GM23338 (cell line): ENCODE data around the gene EPAS1. TPM values are rescaled to one million over a fixed set of nuclear protein-coding genes. Genes with fewer than 3 reads are reported as not detected.

Experiments used
- ATAC-seq: fragments of 200-7000 bp; cut with Tn5 transposase; 3 replicates; pipeline ENCODE4 v1.9.1; 2020
- DNase-seq: peaks from one replicate; pipeline ENCODE4 v3.0.0-alpha.2; 2015; ENCODE audit warnings: low spot score
- H2AFZ ChIP-seq: fragments of 200-600 bp; sonication (generic); 2 replicates; pipeline ENCODE4 v1.8.0; 2016; ENCODE audit warnings: antibody characterized with exemption, mild to moderate bottlenecking, moderate library complexity
- H3F3A ChIP-seq: fragments of 200-600 bp; sonication (generic); replicated peaks from 2 replicates; pipeline ENCODE4 v1.8.0; 2017; ENCODE audit warnings: antibody characterized with exemption, mixed run types, low read depth
- H3K27ac ChIP-seq: fragments of 200-600 bp; sonication (generic); 2 replicates; pipeline ENCODE4 v1.6.1; 2016; ENCODE audit warnings: low read depth
- H3K27me3 ChIP-seq: fragments of 200-600 bp; sonication (generic); 2 replicates; pipeline ENCODE4 v1.8.0; 2016; ENCODE audit warnings: mild to moderate bottlenecking, mixed run types, moderate library complexity; ENCODE audit not compliant: insufficient read depth
- H3K36me3 ChIP-seq: fragments of 200-600 bp; sonication (generic); 2 replicates; pipeline ENCODE4 v1.8.0; 2016; ENCODE audit warnings: mild to moderate bottlenecking; ENCODE audit not compliant: insufficient read depth
- H3K4me1 ChIP-seq: fragments of 200-600 bp; sonication (generic); 2 replicates; pipeline ENCODE4 v1.8.0; 2016; ENCODE audit warnings: mild to moderate bottlenecking, moderate library complexity; ENCODE audit not compliant: insufficient read depth
- H3K4me2 ChIP-seq: fragments of 200-600 bp; sonication (generic); 2 replicates; pipeline ENCODE4 v1.7.1; 2017; ENCODE audit warnings: mixed run types
- H3K4me3 ChIP-seq: fragments of 200-600 bp; sonication (generic); 2 replicates; pipeline ENCODE4 v1.6.1; 2016; ENCODE audit warnings: mixed run types
- H3K79me2 ChIP-seq: fragments of 200-600 bp; sonication (generic); replicated peaks from 2 replicates; pipeline ENCODE4 v1.8.0; 2017; ENCODE audit warnings: mild to moderate bottlenecking; ENCODE audit not compliant: insufficient read depth
- H3K9me2 ChIP-seq: fragments of 200-600 bp; sonication (generic); 2 replicates; pipeline ENCODE4 v1.8.0; 2017; ENCODE audit not compliant: insufficient read depth
- H4K20me1 ChIP-seq: fragments of 200-600 bp; sonication (generic); replicated peaks from 2 replicates; pipeline ENCODE4 v1.8.0; 2017; ENCODE audit warnings: mild to moderate bottlenecking; ENCODE audit not compliant: insufficient read depth
- H3K27ac Mint-ChIP-seq: 2 replicates; pipeline ENCODE4 v1.8.0; 2020; ENCODE audit warnings: inconsistent platforms, mild to moderate bottlenecking, moderate library complexity, mixed read lengths
- H3K27me3 Mint-ChIP-seq: 3 replicates; pipeline ENCODE4 v1.8.0; 2022; ENCODE audit warnings: low read depth, mild to moderate bottlenecking, moderate library complexity, mixed read lengths, inconsistent platforms; ENCODE audit not compliant: insufficient read depth, poor library complexity
- H3K36me3 Mint-ChIP-seq: 3 replicates; pipeline ENCODE4 v1.8.0; 2021; ENCODE audit warnings: low read depth, mild to moderate bottlenecking, inconsistent platforms, moderate library complexity, mixed read lengths
- H3K4me1 Mint-ChIP-seq: 3 replicates; pipeline ENCODE4 v1.8.0; 2020; ENCODE audit warnings: mild to moderate bottlenecking, inconsistent platforms, mixed read lengths
- H3K4me3 Mint-ChIP-seq: 3 replicates; pipeline ENCODE4 v1.8.0; 2021; ENCODE audit warnings: moderate library complexity, mild to moderate bottlenecking, inconsistent platforms, mixed read lengths
- H3K9me3 Mint-ChIP-seq: 3 replicates; pipeline ENCODE4 v1.8.0; 2020; ENCODE audit warnings: moderate library complexity, mild to moderate bottlenecking, inconsistent platforms, mixed read lengths
- CREB1 ChIP-seq: fragments of 250-450 bp; sonication (Bioruptor Pico); IDR thresholded peaks from 2 replicates; pipeline ENCODE4 v1.5.0; 2020; ENCODE audit warnings: low read depth, mild to moderate bottlenecking, moderate library complexity
- EZH2phosphoT487 ChIP-seq: fragments of 200-600 bp; sonication (generic); IDR thresholded peaks from one replicate; pipeline ENCODE4 v1.8.1; 2018; ENCODE audit warnings: antibody characterized with exemption; ENCODE audit not compliant: unreplicated experiment
- JUNB ChIP-seq: IDR thresholded peaks from one replicate; pipeline ENCODE4 v1.6.1; 2016; ENCODE audit warnings: antibody characterized with exemption; ENCODE audit not compliant: unreplicated experiment
- POLR2AphosphoS5 ChIP-seq: IDR thresholded peaks from 2 replicates; pipeline ENCODE4 v1.6.1; 2016; ENCODE audit warnings: antibody characterized with exemption, low read depth
- STAT1 ChIP-seq: IDR thresholded peaks from one replicate; pipeline ENCODE4 v1.6.1; 2016; ENCODE audit warnings: antibody characterized with exemption; ENCODE audit not compliant: unreplicated experiment
- ZNF331 ChIP-seq: fragments of 250-450 bp; sonication (Bioruptor Pico); IDR thresholded peaks from 2 replicates; pipeline ENCODE4 v1.5.0; 2020; ENCODE audit warnings: low read depth, mild to moderate bottlenecking, moderate library complexity
- polyA plus RNA-seq: library from polyadenylated mRNA; unstranded; fragments of >200 nt; fragmentation: Nextera tagmentation; extraction: Ambion mirVana; gene quantifications from 2 replicates; pipeline ENCODE4 v1.2.1, GENCODE V29; 2016
- total RNA-seq: library from RNA; depleted of rRNA; stranded (reverse); fragments of >200 nt; shearing (Covaris generic); gene quantifications from 2 replicates; pipeline ENCODE4 v1.2.3, GENCODE V29; 2014
- TF ChIP-seq, protein P1 (sequence below): IDR thresholded peaks from one replicate; pipeline ENCODE4 v1.6.1; 2018; ENCODE audit warnings: antibody characterized with exemption; ENCODE audit not compliant: unreplicated experiment
- TF ChIP-seq, protein P2 (sequence below), 2 experiments: fragments of 200-600 bp in 1 of 2; sonication (generic) in 1 of 2; conservative IDR thresholded peaks; 2 replicates each; pipeline versions ENCODE4 v1.5.1 to v1.6.1; 2016 to 2017; ENCODE audit warnings: antibody characterized with exemption in 2 of 2, low read depth in 2 of 2, mild to moderate bottlenecking in 2 of 2, moderate library complexity in 1 of 2
- TF ChIP-seq, protein P3 (sequence below): IDR thresholded peaks from 2 replicates; pipeline ENCODE4 v1.6.1; 2016; ENCODE audit warnings: antibody characterized with exemption

EPAS1 gene
- total and polyA plus RNA-seq, 2 experiments from 2014 or later: 0.68 to 5.4 TPM

DNA sequence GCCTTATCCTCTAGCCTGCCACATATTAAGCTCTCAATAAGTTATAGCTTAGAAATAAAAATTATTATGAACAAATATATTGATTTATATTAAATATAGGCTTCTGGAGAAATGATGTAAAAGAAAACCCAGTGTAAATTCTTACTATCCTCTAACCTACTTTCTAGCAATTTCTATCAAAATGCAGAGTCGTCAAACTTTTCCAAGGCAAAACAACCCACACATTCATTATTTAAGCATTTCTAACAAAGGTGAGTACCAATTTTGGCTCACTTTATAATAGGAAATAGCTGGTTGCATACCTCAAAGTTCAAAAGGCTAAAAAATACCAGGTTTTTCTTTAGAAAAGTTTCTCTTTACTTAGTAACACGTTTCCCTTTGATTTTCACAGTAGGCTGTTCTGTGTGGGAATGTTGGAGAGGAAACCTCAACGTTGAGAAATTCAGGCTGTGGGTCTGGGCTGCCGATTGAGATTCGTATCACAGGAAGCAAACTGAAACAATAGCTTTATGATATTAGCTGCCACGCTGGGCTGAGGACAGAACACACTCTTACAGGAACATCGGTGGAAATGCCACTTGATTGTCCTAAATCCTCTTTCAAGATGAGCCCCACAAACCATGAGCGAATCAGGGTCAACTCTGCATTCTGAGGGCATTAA, 53.0 kb downstream of the EPAS1 start (continued):
- TF ChIP-seq, protein P1, sequence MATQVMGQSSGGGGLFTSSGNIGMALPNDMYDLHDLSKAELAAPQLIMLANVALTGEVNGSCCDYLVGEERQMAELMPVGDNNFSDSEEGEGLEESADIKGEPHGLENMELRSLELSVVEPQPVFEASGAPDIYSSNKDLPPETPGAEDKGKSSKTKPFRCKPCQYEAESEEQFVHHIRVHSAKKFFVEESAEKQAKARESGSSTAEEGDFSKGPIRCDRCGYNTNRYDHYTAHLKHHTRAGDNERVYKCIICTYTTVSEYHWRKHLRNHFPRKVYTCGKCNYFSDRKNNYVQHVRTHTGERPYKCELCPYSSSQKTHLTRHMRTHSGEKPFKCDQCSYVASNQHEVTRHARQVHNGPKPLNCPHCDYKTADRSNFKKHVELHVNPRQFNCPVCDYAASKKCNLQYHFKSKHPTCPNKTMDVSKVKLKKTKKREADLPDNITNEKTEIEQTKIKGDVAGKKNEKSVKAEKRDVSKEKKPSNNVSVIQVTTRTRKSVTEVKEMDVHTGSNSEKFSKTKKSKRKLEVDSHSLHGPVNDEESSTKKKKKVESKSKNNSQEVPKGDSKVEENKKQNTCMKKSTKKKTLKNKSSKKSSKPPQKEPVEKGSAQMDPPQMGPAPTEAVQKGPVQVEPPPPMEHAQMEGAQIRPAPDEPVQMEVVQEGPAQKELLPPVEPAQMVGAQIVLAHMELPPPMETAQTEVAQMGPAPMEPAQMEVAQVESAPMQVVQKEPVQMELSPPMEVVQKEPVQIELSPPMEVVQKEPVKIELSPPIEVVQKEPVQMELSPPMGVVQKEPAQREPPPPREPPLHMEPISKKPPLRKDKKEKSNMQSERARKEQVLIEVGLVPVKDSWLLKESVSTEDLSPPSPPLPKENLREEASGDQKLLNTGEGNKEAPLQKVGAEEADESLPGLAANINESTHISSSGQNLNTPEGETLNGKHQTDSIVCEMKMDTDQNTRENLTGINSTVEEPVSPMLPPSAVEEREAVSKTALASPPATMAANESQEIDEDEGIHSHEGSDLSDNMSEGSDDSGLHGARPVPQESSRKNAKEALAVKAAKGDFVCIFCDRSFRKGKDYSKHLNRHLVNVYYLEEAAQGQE: no peak
- TF ChIP-seq STAT1 (no peak), ZNF331 (no peak), JUNB (no peak), EZH2phosphoT487 (no peak), CREB1 (CRISPR knock-in tag) (no peak), POLR2AphosphoS5 (no peak)
- TF ChIP-seq, protein P2, sequence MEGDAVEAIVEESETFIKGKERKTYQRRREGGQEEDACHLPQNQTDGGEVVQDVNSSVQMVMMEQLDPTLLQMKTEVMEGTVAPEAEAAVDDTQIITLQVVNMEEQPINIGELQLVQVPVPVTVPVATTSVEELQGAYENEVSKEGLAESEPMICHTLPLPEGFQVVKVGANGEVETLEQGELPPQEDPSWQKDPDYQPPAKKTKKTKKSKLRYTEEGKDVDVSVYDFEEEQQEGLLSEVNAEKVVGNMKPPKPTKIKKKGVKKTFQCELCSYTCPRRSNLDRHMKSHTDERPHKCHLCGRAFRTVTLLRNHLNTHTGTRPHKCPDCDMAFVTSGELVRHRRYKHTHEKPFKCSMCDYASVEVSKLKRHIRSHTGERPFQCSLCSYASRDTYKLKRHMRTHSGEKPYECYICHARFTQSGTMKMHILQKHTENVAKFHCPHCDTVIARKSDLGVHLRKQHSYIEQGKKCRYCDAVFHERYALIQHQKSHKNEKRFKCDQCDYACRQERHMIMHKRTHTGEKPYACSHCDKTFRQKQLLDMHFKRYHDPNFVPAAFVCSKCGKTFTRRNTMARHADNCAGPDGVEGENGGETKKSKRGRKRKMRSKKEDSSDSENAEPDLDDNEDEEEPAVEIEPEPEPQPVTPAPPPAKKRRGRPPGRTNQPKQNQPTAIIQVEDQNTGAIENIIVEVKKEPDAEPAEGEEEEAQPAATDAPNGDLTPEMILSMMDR (conservative IDR thresholded peaks at IDR 0.05; ENCODE audit: low read depth in 2 of 2): no peak
- TF ChIP-seq, protein P3, sequence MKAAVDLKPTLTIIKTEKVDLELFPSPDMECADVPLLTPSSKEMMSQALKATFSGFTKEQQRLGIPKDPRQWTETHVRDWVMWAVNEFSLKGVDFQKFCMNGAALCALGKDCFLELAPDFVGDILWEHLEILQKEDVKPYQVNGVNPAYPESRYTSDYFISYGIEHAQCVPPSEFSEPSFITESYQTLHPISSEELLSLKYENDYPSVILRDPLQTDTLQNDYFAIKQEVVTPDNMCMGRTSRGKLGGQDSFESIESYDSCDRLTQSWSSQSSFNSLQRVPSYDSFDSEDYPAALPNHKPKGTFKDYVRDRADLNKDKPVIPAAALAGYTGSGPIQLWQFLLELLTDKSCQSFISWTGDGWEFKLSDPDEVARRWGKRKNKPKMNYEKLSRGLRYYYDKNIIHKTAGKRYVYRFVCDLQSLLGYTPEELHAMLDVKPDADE: no peak

DNA sequence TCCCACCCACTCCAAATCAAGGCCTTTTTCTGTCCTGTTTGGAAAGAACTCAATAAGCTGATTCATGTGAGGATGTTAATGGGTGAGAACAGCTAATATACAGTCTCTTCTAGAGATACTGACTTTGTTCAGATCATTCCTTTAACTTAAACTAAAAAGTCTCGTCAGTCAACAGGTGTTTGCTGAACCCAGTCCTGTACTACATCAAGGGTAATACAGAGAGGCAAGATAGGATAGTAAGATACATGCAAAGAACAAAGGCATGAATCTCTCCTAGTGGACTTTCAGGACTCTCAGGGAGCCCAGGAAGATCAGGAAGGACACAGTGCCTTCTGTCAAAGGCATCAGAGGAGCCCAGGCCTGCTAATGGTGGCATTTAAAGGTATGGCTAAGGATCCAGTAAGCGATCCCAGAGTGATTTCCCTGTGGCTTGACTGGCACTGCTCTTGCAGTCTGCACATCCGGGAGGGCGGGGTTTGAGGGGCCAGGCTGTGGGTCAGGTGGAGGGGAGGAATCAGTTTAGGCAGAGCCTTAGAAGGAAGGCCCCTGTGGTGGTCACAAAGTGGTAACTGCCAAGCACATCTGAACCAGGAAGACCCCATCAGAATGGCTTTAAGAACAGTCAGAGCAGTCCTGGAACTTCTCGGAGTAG, 54.0 kb downstream of the EPAS1 start:
- H3K9me3 Mint-ChIP-seq: no peaks in the 10 kb centered on the region
- no peaks in the 10 kb centered on the region for H3K36me3 ChIP-seq
- TF ChIP-seq EZH2phosphoT487 (no peak), CREB1 (CRISPR knock-in tag) (no peak)
- TF ChIP-seq, protein P2 (conservative IDR thresholded peaks at IDR 0.05; ENCODE audit: low read depth in 2 of 2): no peak
- no peak overlapping the region for H3K27ac ChIP-seq
- H3K4me3 Mint-ChIP-seq: no peak overlapping the region; the same call in 2 of the 3 replicates
- no peaks in the 10 kb centered on the region for H3F3A ChIP-seq
- ATAC-seq: peak; percentile 47
- H3K27me3 Mint-ChIP-seq: peaks cover 1% of the 10 kb centered on the region
- H3K27me3 ChIP-seq: no peaks in the 10 kb centered on the region
- peaks cover 22% of the 10 kb centered on the region for H3K4me1 Mint-ChIP-seq
- H4K20me1 ChIP-seq: no peaks in the 10 kb centered on the region
- H2AFZ ChIP-seq: no peak overlapping the region; the same call in 1 of the 2 replicates
- no peaks in the 10 kb centered on the region for H3K36me3 Mint-ChIP-seq
- no peaks in the 10 kb centered on the region for H3K4me1 ChIP-seq
- H3K27ac Mint-ChIP-seq: no peak overlapping the region
- H3K79me2 ChIP-seq: no peaks in the 10 kb centered on the region
- peak; percentile 18 for DNase-seq
- no peak overlapping the region for H3K4me3 ChIP-seq
- no peak overlapping the region; the same call in 1 of the 2 replicates for H3K4me2 ChIP-seq
- H3K9me2 ChIP-seq: no peaks in the 10 kb centered on the region
